PC-9 (cell line): ENCODE results near the gene FAM25G. TPM values are rescaled to one million over a fixed set of nuclear protein-coding genes. Genes with fewer than 3 reads are reported as not detected.
A peak's percentile ranks its signal among the peaks of the same experiment; 100 is the strongest.
"Not testable (repeated sequence)": the region's sequence is repeated elsewhere in the genome, so short reads cannot be mapped to it uniquely, and the experiment has no call there.

Experiments used
- BruUV-seq: library from RNA; stranded (reverse); fragments of 400-500 nt; replicated peaks from 2 replicates; lab custom pipeline; 2021; lab: Mats Ljungman, UMichigan
- CTCF ChIA-PET: fragments of 300-600 bp; sonication (Branson Sonifier 250); formaldehyde crosslinking; loops from one replicate; lab custom pipeline; 2022; ENCODE audit warnings: antibody characterized with exemption; lab: Charles Lee
- POLR2A ChIA-PET: fragments of 300-600 bp; sonication (Branson Sonifier 250); formaldehyde crosslinking; loops from one replicate; lab custom pipeline; 2022; ENCODE audit warnings: antibody characterized with exemption; ENCODE audit not compliant: unreplicated experiment; lab: Charles Lee
- DNase-seq, 2 experiments: peaks; one replicate each; pipeline versions ENCODE4 v3.0.0 to v3.0.0-alpha.2; 2015 to 2022; ENCODE audit warnings: mixed read lengths in 1 of 2
- H2AFZ ChIP-seq: fragments of 200-600 bp; sonication (generic); 2 replicates; pipeline ENCODE4 v1.8.1; 2017; ENCODE audit warnings: antibody characterized with exemption
- H3F3A ChIP-seq: fragments of 200-600 bp; sonication (generic); 2 replicates; pipeline ENCODE4 v1.8.1; 2017; ENCODE audit warnings: antibody characterized with exemption, mild to moderate bottlenecking, low read depth; ENCODE audit not compliant: insufficient read depth
- H3K27ac ChIP-seq: fragments of 200-600 bp; sonication (generic); 2 replicates; pipeline ENCODE4 v1.6.1; 2016; ENCODE audit warnings: mixed run types
- H3K27me3 ChIP-seq: fragments of 200-600 bp; sonication (generic); 2 replicates; pipeline ENCODE4 v1.6.1; 2016; ENCODE audit warnings: low read depth, mixed run types; ENCODE audit not compliant: insufficient read depth
- H3K36me3 ChIP-seq: fragments of 200-600 bp; sonication (generic); 2 replicates; pipeline ENCODE4 v1.6.1; 2016; ENCODE audit warnings: low read depth, mixed run types
- H3K4me1 ChIP-seq: fragments of 200-600 bp; sonication (generic); replicated peaks from 2 replicates; pipeline ENCODE4 v1.6.1; 2016; ENCODE audit warnings: mixed run types; ENCODE audit not compliant: insufficient read depth
- H3K4me2 ChIP-seq: fragments of 200-600 bp; sonication (generic); 2 replicates; pipeline ENCODE4 v1.6.1; 2017; ENCODE audit warnings: mixed run types
- H3K4me3 ChIP-seq: fragments of 200-600 bp; sonication (generic); 2 replicates; pipeline ENCODE4 v1.6.1; 2016; ENCODE audit warnings: mixed run types
- H3K79me2 ChIP-seq: fragments of 200-600 bp; sonication (generic); 2 replicates; pipeline ENCODE4 v1.6.1; 2017; ENCODE audit warnings: low read depth, mixed run types
- H3K9me2 ChIP-seq: fragments of 200-600 bp; sonication (generic); 2 replicates; pipeline ENCODE4 v1.8.1; 2017; ENCODE audit warnings: mild to moderate bottlenecking; ENCODE audit not compliant: insufficient read depth
- H3K9me3 ChIP-seq: fragments of 200-600 bp; sonication (generic); 2 replicates; pipeline ENCODE4 v1.8.1; 2016; ENCODE audit warnings: low read depth; ENCODE audit not compliant: insufficient read depth
- H4K20me1 ChIP-seq: fragments of 200-600 bp; sonication (generic); 2 replicates; pipeline ENCODE4 v1.8.1; 2017; ENCODE audit not compliant: insufficient read depth
- intact Hi-C: fragments of 100-400 bp; cut with micrococcal nuclease; formaldehyde crosslinking; loops from one replicate; pipeline ENCODE4 v1.10.0; 2022; ENCODE audit not compliant: unreplicated experiment
- total RNA-seq: library from RNA; stranded (reverse); gene quantifications from 2 replicates; pipeline ENCODE4 v1.2.3, GENCODE V29; 2021

FAM25G gene
- total RNA-seq, 1 experiment from 2014 or later: 3.2 TPM

DNA sequence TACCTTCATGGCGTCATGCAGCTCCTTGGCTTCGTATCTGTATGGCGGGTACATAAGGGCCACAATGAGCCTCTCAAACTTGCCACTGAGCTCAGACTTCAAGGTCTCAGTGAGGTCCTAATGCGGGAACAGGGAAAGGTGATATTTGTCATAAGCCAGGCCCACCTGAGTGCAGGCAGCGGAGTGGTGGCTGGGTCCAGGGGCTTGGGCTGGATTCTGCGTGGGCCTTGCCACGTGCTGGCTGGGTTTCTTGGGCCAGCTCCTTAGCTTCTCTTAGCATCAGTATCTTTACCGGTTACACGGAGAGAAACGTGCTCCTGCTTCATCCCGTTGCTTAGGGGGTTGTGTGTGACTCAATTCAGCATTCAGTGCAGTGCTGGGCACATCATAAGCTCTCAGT, 14.4 kb downstream of the FAM25G start:
- H3K36me3 ChIP-seq, H3K27me3 ChIP-seq, H3K4me1 ChIP-seq, H3K27ac ChIP-seq, H3F3A ChIP-seq, POLR2A ChIA-PET, H3K9me3 ChIP-seq, DNase-seq, H3K4me2 ChIP-seq, intact Hi-C loops, H3K4me3 ChIP-seq, CTCF ChIA-PET, H3K9me2 ChIP-seq, H3K79me2 ChIP-seq, BruUV-seq, H4K20me1 ChIP-seq, H2AFZ ChIP-seq: not testable (repeated sequence)

DNA sequence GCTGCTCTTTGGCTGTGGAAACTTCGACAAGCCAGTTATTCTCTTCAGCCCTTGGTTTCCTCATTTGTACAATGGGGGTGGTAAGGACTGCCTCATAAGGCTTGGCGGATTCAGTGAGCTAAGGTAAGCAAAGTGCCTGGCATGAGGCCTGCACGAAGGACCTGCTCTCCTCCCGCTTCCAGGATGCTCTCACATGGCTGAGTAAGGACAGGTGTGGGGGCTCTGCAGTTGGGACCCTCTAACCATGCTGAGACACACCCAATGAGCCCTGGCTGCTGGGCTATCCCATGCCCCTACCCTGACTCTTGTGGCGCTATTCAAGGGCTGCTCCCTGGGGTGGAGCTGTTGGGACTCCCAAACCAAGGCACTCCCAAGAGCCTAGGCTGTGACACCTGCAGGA, 16.4 kb downstream of the FAM25G start:
- H3K4me1 ChIP-seq, H3K4me2 ChIP-seq, H3K27me3 ChIP-seq, intact Hi-C loops, H3K4me3 ChIP-seq, H3K9me2 ChIP-seq, H3F3A ChIP-seq, H3K36me3 ChIP-seq, POLR2A ChIA-PET, H3K27ac ChIP-seq, H4K20me1 ChIP-seq, DNase-seq, CTCF ChIA-PET, H2AFZ ChIP-seq, H3K79me2 ChIP-seq, BruUV-seq, H3K9me3 ChIP-seq: not testable (repeated sequence)

DNA sequence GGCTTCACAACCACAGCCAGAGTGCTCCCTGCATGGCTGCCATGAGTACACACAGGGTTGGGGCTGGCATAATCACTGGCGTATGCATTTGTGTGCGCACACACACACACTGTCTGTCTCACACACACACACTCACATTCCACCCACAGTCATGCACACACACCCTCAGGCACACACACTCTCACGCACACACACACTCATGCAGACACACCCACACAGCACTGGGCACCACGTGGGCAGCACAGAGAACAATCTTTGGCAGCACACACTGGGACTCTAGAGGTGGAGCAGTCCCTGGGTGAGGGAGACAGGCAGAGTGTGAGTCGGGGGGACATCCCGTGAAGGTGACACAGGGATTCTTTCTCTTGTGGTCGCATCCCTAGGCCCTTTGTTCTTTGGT, 18.0 kb downstream of the FAM25G start:
- DNase-seq, H3K79me2 ChIP-seq, H3K9me3 ChIP-seq, H3K9me2 ChIP-seq, H3K4me1 ChIP-seq, H3F3A ChIP-seq, H3K27me3 ChIP-seq, POLR2A ChIA-PET, H3K36me3 ChIP-seq, H3K4me2 ChIP-seq, H4K20me1 ChIP-seq, H2AFZ ChIP-seq, H3K4me3 ChIP-seq, intact Hi-C loops, CTCF ChIA-PET, H3K27ac ChIP-seq: not testable (repeated sequence)
- TSS peak; percentile 2 for BruUV-seq

DNA sequence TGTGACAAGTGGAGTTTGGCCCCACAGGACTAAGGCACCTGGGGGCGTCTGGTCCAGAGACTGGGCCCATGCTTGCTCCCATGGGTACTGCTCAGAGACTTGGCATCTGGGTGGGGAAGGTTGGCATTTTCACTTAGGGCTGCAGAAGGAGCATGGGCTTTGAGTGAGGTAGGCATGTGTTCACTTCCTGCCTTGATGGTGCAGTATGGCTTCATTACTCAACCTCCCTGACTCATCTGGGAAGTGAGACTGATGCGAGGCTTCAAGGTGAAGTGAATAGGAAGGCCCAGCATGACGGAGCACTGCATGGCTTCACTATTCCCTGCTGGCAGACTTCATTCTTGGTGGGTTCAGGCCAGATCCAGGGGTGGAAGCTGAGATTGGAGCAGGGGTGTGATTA, 18.9 kb downstream of the FAM25G start:
- H3K4me2 ChIP-seq, H3K9me3 ChIP-seq, H3K9me2 ChIP-seq, BruUV-seq, H3F3A ChIP-seq, H3K4me3 ChIP-seq, CTCF ChIA-PET, intact Hi-C loops, H3K27me3 ChIP-seq, H3K79me2 ChIP-seq, H2AFZ ChIP-seq, H3K36me3 ChIP-seq, H4K20me1 ChIP-seq, POLR2A ChIA-PET, DNase-seq, H3K4me1 ChIP-seq: not testable (repeated sequence)
- peak overlapping the region; percentile 78 for H3K27ac ChIP-seq

DNA sequence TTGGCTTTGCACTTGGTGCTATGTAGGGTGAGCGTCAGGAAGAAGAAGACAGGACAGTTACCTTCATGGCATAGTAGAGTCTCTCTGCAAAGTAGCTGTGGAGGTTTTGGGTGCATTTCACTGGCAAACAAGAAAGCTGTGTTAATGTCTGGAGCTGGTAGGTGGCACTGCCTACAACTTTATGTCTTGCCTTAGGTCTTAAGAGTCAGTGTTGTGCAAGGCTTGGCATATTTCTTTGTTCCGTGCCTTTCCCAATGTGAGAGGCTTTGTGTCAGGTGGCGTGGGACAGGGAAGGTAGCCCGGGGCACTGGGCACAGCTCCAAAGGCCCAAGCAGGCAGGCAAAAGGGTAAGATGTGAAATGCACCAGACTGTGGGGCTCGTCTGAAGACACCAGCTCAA, 19.4 kb downstream of the FAM25G start:
- intact Hi-C loops, H4K20me1 ChIP-seq, POLR2A ChIA-PET, H3K4me1 ChIP-seq, DNase-seq, BruUV-seq, H3K36me3 ChIP-seq, H3K4me2 ChIP-seq, H3K27me3 ChIP-seq, CTCF ChIA-PET, H3F3A ChIP-seq, H2AFZ ChIP-seq, H3K9me2 ChIP-seq, H3K4me3 ChIP-seq, H3K79me2 ChIP-seq, H3K9me3 ChIP-seq: not testable (repeated sequence)
- H3K27ac ChIP-seq: peak overlapping the region; percentile 78

DNA sequence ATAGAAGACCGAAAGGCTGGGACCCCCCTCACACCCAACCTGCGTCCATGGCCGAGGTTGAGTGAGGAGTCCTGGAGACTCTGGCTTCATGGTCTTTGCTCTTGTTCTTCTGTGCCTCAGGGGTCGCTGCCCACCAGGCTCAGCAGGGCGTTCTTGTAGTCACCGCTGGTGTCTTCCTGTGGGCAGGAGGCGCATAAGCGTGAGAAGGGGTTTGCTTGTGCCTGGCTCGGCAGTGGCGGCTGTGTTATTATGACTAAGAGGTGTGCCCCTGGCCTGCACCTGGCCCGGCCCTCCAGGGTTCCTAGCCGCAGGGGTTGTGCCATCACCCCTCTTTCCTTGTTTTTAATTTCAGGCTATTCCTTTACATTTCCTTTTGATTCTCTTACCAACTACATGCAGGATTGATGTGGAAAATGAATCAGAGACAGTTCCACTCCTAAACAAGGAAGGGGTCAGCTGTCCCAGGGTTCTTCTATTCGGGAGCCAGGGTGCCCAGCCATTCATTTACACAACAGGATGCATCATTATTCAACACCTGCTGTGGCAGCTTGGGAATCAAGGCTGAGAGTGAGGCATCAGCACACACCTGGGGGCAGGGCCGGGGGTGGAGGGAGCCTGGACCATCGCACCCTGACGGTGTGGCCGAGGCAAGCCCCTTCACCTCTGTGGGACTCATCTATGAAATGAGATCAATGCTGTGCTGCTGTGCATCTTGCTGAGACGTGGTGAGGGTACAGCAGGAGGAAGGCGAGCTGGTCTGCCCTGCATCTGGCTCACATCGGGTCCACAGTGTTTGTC, 22.6 kb downstream of the FAM25G start:
- POLR2A ChIA-PET, H3F3A ChIP-seq: not testable (repeated sequence)

DNA sequence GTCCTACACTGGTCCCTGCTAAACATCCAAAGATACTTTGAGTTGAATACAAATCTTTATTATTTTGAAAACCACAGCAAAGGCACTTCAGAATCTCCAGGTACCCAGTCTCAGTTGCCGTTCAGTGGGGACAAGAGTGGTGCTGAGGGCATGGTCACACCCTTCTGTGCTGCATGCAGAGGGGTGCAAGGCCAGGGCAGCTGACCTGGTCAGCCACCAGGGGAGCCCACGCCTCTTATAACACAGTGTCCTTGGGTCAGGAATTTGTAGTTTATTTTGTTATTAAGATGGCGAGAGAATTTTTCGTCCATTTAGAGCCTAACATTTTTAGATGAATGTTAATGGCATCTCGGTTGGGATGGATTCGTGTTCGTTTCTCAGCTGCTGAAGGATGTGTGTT, 23.5 kb downstream of the FAM25G start:
- H3K4me1 ChIP-seq: peaks cover 11% of the 10 kb centered on the region
- H3K9me2 ChIP-seq, intact Hi-C loops, H3K9me3 ChIP-seq, H3F3A ChIP-seq, H3K36me3 ChIP-seq, H4K20me1 ChIP-seq, H3K79me2 ChIP-seq, CTCF ChIA-PET, H2AFZ ChIP-seq, H3K4me3 ChIP-seq, DNase-seq, H3K4me2 ChIP-seq, H3K27me3 ChIP-seq, H3K27ac ChIP-seq, BruUV-seq, POLR2A ChIA-PET: not testable (repeated sequence)

More for the DNA sequence above, 22.6 kb downstream of the FAM25G start:
- H3K9me2 ChIP-seq, H3K79me2 ChIP-seq, H2AFZ ChIP-seq, H4K20me1 ChIP-seq, H3K27me3 ChIP-seq, H3K4me2 ChIP-seq, H3K36me3 ChIP-seq, intact Hi-C loops, BruUV-seq, H3K4me3 ChIP-seq, H3K4me1 ChIP-seq, DNase-seq, H3K27ac ChIP-seq, H3K9me3 ChIP-seq, CTCF ChIA-PET: not testable (repeated sequence)
